Endothelial cell of umbilical vein (primary cell): ENCODE measurements around the gene KLHDC1.

ENCODE experiments used
- EZH2 ChIP-seq: IDR thresholded peaks from 2 replicates; pipeline ENCODE4 v1.6.1; 2012; ENCODE audit warnings: borderline replicate concordance, low read depth, mild to moderate bottlenecking, moderate library complexity, low read length, inconsistent platforms; ENCODE audit not compliant: severe bottlenecking
- FOS ChIP-seq: IDR thresholded peaks from 2 replicates; pipeline ENCODE4 v1.6.1; 2011; ENCODE audit warnings: mild to moderate bottlenecking, low read length, moderate library complexity, borderline replicate concordance; ENCODE audit not compliant: insufficient read depth
- JUN ChIP-seq: IDR thresholded peaks from 2 replicates; pipeline ENCODE4 v1.6.1; 2011; ENCODE audit warnings: borderline replicate concordance, low read depth; ENCODE audit not compliant: insufficient read length, insufficient read depth
- MYC ChIP-seq: IDR thresholded peaks from one replicate; pipeline ENCODE4 v1.6.1; 2011; ENCODE audit warnings: mild to moderate bottlenecking, low read depth, low read length
- POLR2A ChIP-seq: IDR thresholded peaks from 2 replicates; pipeline ENCODE4 v1.6.1; 2012; ENCODE audit warnings: low read depth, mild to moderate bottlenecking, control low read depth, low read length
- POLR2AphosphoS5 ChIP-seq: IDR thresholded peaks from 2 replicates; pipeline ENCODE4 v1.6.1; 2012; ENCODE audit warnings: low read depth, mild to moderate bottlenecking, control low read depth, low read length, moderate library complexity; ENCODE audit not compliant: insufficient read depth
- TF ChIP-seq, protein P1 (sequence below), 2 donors: IDR thresholded peaks; 1 replicate in 1 of 2; 2 replicates in 1 of 2; pipeline ENCODE4 v1.5.1; 2011; ENCODE audit warnings: low read length in 2 of 2, mild to moderate bottlenecking in 2 of 2, moderate library complexity in 2 of 2, control low read depth in 1 of 2, inconsistent platforms in 1 of 2, low read depth in 1 of 2; ENCODE audit not compliant: insufficient read depth in 1 of 2; ENCODE audit errors: extremely low read depth in 1 of 2

DNA sequence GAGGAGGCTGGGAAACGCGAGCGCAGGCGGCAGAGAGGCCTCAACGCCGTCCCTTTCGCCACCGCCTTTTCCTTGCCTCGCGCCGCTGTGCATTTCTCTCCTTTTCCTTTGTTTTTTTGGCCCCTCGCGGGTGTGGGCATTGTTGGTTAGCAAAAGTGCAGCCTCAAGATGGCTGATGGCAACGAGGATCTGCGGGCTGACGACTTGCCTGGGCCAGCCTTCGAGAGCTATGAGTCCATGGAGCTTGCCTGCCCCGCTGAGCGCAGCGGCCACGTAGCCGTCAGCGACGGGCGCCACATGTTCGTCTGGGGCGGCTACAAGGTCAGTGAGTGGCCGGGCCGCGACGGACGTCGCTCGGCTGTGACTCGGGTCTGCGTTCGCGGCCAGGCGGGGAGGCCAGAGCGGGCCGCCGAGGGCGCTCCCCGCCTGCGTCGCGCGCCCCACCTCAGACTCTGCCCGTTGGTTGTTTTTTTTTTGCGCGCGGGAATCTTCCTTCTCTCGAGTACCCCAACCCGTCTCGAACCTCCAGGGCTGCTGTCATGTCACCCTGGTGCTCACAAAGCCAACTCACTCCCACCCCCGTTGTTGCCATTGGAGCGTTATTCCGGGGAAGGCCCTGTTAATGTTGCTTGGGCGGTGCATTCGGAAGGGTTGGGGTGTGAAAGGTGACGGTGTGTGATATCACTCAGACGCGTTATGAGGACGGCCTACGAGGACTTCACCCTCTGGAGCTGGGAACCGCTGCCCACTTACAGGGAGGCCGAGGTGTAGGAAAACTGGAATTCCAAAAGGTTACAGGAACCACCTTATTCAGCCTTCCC lies 75.6 kb downstream of the KLHDC1 start:
- TF ChIP-seq, protein P1, sequence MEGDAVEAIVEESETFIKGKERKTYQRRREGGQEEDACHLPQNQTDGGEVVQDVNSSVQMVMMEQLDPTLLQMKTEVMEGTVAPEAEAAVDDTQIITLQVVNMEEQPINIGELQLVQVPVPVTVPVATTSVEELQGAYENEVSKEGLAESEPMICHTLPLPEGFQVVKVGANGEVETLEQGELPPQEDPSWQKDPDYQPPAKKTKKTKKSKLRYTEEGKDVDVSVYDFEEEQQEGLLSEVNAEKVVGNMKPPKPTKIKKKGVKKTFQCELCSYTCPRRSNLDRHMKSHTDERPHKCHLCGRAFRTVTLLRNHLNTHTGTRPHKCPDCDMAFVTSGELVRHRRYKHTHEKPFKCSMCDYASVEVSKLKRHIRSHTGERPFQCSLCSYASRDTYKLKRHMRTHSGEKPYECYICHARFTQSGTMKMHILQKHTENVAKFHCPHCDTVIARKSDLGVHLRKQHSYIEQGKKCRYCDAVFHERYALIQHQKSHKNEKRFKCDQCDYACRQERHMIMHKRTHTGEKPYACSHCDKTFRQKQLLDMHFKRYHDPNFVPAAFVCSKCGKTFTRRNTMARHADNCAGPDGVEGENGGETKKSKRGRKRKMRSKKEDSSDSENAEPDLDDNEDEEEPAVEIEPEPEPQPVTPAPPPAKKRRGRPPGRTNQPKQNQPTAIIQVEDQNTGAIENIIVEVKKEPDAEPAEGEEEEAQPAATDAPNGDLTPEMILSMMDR (IDR thresholded peaks at IDR 0.05; ENCODE audit: extremely low read depth in 1 of 2, insufficient read depth in 1 of 2, low read depth in 1 of 2, low read length in 2 of 2): no peak
- TF ChIP-seq POLR2AphosphoS5: peak; percentile 44
- no peak for TF ChIP-seq JUN
- no peak for TF ChIP-seq FOS
- TF ChIP-seq POLR2A: peak; percentile 50
- no peak for TF ChIP-seq EZH2
- no peak for TF ChIP-seq MYC
